GM23338 (cell line): ENCODE data around the gene SRSF7. TPM values are rescaled to one million over a fixed set of nuclear protein-coding genes. Genes with fewer than 3 reads are reported as not detected.
"Not testable (repeated sequence)": the region's sequence is repeated elsewhere in the genome, so short reads cannot be mapped to it uniquely, and the experiment has no call there.

Source experiments
- ATAC-seq: fragments of 200-7000 bp; cut with Tn5 transposase; 3 replicates; pipeline ENCODE4 v1.9.1; 2020
- DNase-seq: peaks from one replicate; pipeline ENCODE4 v3.0.0-alpha.2; 2015; ENCODE audit warnings: low spot score
- H2AFZ ChIP-seq: fragments of 200-600 bp; sonication (generic); 2 replicates; pipeline ENCODE4 v1.8.0; 2016; ENCODE audit warnings: antibody characterized with exemption, mild to moderate bottlenecking, moderate library complexity
- H3F3A ChIP-seq: fragments of 200-600 bp; sonication (generic); replicated peaks from 2 replicates; pipeline ENCODE4 v1.8.0; 2017; ENCODE audit warnings: antibody characterized with exemption, mixed run types, low read depth
- H3K27ac ChIP-seq: fragments of 200-600 bp; sonication (generic); 2 replicates; pipeline ENCODE4 v1.6.1; 2016; ENCODE audit warnings: low read depth
- H3K27me3 ChIP-seq: fragments of 200-600 bp; sonication (generic); 2 replicates; pipeline ENCODE4 v1.8.0; 2016; ENCODE audit warnings: mild to moderate bottlenecking, mixed run types, moderate library complexity; ENCODE audit not compliant: insufficient read depth
- H3K36me3 ChIP-seq: fragments of 200-600 bp; sonication (generic); 2 replicates; pipeline ENCODE4 v1.8.0; 2016; ENCODE audit warnings: mild to moderate bottlenecking; ENCODE audit not compliant: insufficient read depth
- H3K4me1 ChIP-seq: fragments of 200-600 bp; sonication (generic); 2 replicates; pipeline ENCODE4 v1.8.0; 2016; ENCODE audit warnings: mild to moderate bottlenecking, moderate library complexity; ENCODE audit not compliant: insufficient read depth
- H3K4me2 ChIP-seq: fragments of 200-600 bp; sonication (generic); 2 replicates; pipeline ENCODE4 v1.7.1; 2017; ENCODE audit warnings: mixed run types
- H3K4me3 ChIP-seq: fragments of 200-600 bp; sonication (generic); 2 replicates; pipeline ENCODE4 v1.6.1; 2016; ENCODE audit warnings: mixed run types
- H3K79me2 ChIP-seq: fragments of 200-600 bp; sonication (generic); replicated peaks from 2 replicates; pipeline ENCODE4 v1.8.0; 2017; ENCODE audit warnings: mild to moderate bottlenecking; ENCODE audit not compliant: insufficient read depth
- H3K9me2 ChIP-seq: fragments of 200-600 bp; sonication (generic); 2 replicates; pipeline ENCODE4 v1.8.0; 2017; ENCODE audit not compliant: insufficient read depth
- H4K20me1 ChIP-seq: fragments of 200-600 bp; sonication (generic); replicated peaks from 2 replicates; pipeline ENCODE4 v1.8.0; 2017; ENCODE audit warnings: mild to moderate bottlenecking; ENCODE audit not compliant: insufficient read depth
- H3K27ac Mint-ChIP-seq: 2 replicates; pipeline ENCODE4 v1.8.0; 2020; ENCODE audit warnings: inconsistent platforms, mild to moderate bottlenecking, moderate library complexity, mixed read lengths
- H3K27me3 Mint-ChIP-seq: 3 replicates; pipeline ENCODE4 v1.8.0; 2022; ENCODE audit warnings: low read depth, mild to moderate bottlenecking, moderate library complexity, mixed read lengths, inconsistent platforms; ENCODE audit not compliant: insufficient read depth, poor library complexity
- H3K36me3 Mint-ChIP-seq: 3 replicates; pipeline ENCODE4 v1.8.0; 2021; ENCODE audit warnings: low read depth, mild to moderate bottlenecking, inconsistent platforms, moderate library complexity, mixed read lengths
- H3K4me1 Mint-ChIP-seq: 3 replicates; pipeline ENCODE4 v1.8.0; 2020; ENCODE audit warnings: mild to moderate bottlenecking, inconsistent platforms, mixed read lengths
- H3K4me3 Mint-ChIP-seq: 3 replicates; pipeline ENCODE4 v1.8.0; 2021; ENCODE audit warnings: moderate library complexity, mild to moderate bottlenecking, inconsistent platforms, mixed read lengths
- H3K9me3 Mint-ChIP-seq: 3 replicates; pipeline ENCODE4 v1.8.0; 2020; ENCODE audit warnings: moderate library complexity, mild to moderate bottlenecking, inconsistent platforms, mixed read lengths
- CREB1 ChIP-seq: fragments of 250-450 bp; sonication (Bioruptor Pico); IDR thresholded peaks from 2 replicates; pipeline ENCODE4 v1.5.0; 2020; ENCODE audit warnings: low read depth, mild to moderate bottlenecking, moderate library complexity
- polyA plus RNA-seq: library from polyadenylated mRNA; unstranded; fragments of >200 nt; fragmentation: Nextera tagmentation; extraction: Ambion mirVana; gene quantifications from 2 replicates; pipeline ENCODE4 v1.2.1, GENCODE V29; 2016
- total RNA-seq: library from RNA; depleted of rRNA; stranded (reverse); fragments of >200 nt; shearing (Covaris generic); gene quantifications from 2 replicates; pipeline ENCODE4 v1.2.3, GENCODE V29; 2014
- TF ChIP-seq, protein P1 (sequence below): fragments of 250-450 bp; sonication (Bioruptor Pico); IDR thresholded peaks from 2 replicates; pipeline ENCODE4 v1.5.0; 2020; ENCODE audit warnings: mild to moderate bottlenecking, moderate library complexity

Gene SRSF7
- total and polyA plus RNA-seq, 2 experiments from 2014 or later: 251 to 572 TPM

DNA sequence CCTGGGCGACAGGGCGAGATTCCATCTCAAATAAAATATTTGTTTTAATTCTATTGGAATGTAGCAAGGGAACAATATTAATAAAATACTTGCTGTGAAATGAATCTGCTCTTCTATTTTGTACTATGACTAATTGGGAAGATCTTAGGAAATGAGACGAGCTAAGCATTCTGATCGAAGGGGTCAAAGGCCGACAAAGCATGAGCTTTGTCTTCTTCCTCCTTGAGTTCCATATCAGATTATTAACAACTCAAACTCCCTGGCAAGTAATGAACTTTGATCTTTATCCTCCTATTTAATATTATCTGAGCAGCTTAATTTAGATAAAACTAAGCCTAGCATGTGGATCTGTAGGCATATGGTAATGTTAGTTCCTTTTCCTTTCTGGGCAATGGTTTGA is 42.4 kb upstream of the SRSF7 start (continued):
- TF ChIP-seq, protein P1, sequence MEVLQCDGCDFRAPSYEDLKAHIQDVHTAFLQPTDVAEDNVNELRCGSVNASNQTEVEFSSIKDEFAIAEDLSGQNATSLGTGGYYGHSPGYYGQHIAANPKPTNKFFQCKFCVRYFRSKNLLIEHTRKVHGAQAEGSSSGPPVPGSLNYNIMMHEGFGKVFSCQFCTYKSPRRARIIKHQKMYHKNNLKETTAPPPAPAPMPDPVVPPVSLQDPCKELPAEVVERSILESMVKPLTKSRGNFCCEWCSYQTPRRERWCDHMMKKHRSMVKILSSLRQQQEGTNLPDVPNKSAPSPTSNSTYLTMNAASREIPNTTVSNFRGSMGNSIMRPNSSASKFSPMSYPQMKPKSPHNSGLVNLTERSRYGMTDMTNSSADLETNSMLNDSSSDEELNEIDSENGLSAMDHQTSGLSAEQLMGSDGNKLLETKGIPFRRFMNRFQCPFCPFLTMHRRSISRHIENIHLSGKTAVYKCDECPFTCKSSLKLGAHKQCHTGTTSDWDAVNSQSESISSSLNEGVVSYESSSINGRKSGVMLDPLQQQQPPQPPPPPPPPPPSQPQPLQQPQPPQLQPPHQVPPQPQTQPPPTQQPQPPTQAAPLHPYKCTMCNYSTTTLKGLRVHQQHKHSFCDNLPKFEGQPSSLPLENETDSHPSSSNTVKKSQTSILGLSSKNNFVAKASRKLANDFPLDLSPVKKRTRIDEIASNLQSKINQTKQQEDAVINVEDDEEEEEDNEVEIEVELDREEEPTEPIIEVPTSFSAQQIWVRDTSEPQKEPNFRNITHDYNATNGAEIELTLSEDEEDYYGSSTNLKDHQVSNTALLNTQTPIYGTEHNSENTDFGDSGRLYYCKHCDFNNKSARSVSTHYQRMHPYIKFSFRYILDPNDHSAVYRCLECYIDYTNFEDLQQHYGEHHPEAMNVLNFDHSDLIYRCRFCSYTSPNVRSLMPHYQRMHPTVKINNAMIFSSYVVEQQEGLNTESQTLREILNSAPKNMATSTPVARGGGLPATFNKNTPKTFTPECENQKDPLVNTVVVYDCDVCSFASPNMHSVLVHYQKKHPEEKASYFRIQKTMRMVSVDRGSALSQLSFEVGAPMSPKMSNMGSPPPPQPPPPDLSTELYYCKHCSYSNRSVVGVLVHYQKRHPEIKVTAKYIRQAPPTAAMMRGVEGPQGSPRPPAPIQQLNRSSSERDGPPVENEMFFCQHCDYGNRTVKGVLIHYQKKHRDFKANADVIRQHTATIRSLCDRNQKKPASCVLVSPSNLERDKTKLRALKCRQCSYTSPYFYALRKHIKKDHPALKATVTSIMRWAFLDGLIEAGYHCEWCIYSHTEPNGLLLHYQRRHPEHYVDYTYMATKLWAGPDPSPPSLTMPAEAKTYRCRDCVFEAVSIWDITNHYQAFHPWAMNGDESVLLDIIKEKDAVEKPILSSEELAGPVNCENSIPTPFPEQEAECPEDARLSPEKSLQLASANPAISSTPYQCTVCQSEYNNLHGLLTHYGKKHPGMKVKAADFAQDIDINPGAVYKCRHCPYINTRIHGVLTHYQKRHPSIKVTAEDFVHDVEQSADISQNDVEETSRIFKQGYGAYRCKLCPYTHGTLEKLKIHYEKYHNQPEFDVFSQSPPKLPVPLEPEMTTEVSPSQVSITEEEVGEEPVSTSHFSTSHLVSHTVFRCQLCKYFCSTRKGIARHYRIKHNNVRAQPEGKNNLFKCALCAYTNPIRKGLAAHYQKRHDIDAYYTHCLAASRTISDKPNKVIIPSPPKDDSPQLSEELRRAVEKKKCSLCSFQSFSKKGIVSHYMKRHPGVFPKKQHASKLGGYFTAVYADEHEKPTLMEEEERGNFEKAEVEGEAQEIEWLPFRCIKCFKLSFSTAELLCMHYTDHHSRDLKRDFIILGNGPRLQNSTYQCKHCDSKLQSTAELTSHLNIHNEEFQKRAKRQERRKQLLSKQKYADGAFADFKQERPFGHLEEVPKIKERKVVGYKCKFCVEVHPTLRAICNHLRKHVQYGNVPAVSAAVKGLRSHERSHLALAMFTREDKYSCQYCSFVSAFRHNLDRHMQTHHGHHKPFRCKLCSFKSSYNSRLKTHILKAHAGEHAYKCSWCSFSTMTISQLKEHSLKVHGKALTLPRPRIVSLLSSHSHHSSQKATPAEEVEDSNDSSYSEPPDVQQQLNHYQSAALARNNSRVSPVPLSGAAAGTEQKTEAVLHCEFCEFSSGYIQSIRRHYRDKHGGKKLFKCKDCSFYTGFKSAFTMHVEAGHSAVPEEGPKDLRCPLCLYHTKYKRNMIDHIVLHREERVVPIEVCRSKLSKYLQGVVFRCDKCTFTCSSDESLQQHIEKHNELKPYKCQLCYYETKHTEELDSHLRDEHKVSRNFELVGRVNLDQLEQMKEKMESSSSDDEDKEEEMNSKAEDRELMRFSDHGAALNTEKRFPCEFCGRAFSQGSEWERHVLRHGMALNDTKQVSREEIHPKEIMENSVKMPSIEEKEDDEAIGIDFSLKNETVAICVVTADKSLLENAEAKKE (CRISPR knock-in tag): no peak

DNA sequence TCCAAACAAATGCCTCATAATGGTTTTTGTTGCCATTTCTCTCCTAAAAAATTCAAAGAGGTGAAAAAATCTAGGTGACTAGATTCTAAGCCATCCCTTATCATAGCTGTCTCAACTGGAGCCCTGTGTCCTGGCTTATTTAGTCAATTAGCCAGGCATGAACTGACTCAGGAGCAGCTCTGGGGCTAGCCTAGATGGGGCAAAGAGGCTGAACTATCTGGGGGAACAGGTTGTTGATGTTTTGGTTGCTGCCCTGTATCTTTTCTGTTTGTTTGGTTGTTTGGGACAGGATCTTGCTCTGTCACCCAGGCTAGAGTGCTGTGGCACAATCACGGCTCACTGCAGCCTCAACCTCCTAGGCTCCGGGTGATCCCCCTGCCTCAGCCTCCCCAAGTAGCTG is 41.6 kb upstream of the SRSF7 start:
- Histone ChIP-seq H2AFZ (no peak overlapping the region), H3K36me3 (no peaks in the 10 kb centered on the region), H3K79me2 (no peaks in the 10 kb centered on the region), H3K27me3 (no peaks in the 10 kb centered on the region), H3K9me2 (no peaks in the 10 kb centered on the region), H3K4me3 (no peak overlapping the region), H3K4me2 (no peak overlapping the region), H4K20me1 (no peaks in the 10 kb centered on the region), H3K27ac (no peak overlapping the region), H3F3A (no peaks in the 10 kb centered on the region), H3K4me1 (no peaks in the 10 kb centered on the region)
- Mint-ChIP-seq H3K36me3 (no peaks in the 10 kb centered on the region), H3K4me3 (no peak overlapping the region), H3K27ac (no peak overlapping the region), H3K9me3 (no peaks in the 10 kb centered on the region), H3K4me1 (no peaks in the 10 kb centered on the region), H3K27me3 (peaks cover 2% of the 10 kb centered on the region)
- ATAC-seq: no peak
- no peak for TF ChIP-seq CREB1 (CRISPR knock-in tag)
- DNase-seq: no peak

DNA sequence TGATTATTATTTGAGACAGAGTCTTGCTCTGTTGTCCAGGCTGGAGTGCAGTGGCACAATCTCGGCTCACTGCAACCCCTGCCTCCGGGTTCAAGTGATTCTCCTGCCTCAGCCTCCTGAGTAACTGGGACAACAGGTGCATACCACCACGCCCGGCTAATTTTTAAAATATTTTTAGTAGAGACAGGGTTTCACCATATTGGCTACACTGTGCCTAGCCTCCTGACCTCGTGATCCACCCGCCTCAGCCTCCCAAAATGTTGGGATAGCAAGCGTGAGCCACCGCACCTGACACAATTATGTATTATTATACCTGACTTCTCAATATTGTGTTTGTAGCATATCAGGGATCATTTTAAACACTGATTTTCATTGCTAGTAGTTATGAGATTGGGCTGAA is 41.2 kb upstream of the SRSF7 start:
- not testable (repeated sequence) for H4K20me1 ChIP-seq, H3K4me1 ChIP-seq, H2AFZ ChIP-seq, H3K27me3 ChIP-seq, H3F3A ChIP-seq, H3K27ac Mint-ChIP-seq, H3K4me3 Mint-ChIP-seq, H3K4me2 ChIP-seq, H3K4me3 ChIP-seq, H3K27ac ChIP-seq, H3K79me2 ChIP-seq, H3K4me1 Mint-ChIP-seq, H3K36me3 ChIP-seq, ATAC-seq, H3K9me2 ChIP-seq, DNase-seq, H3K9me3 Mint-ChIP-seq, H3K36me3 Mint-ChIP-seq, H3K27me3 Mint-ChIP-seq
